Endodermal cell (in vitro differentiated cells): Measurements from ENCODE around the gene DNAAF3. TPM values are rescaled to one million over a fixed set of nuclear protein-coding genes. Genes with fewer than 3 reads are reported as not detected.
"Not testable (repeated sequence)": the region's sequence is repeated elsewhere in the genome, so short reads cannot be mapped to it uniquely, and the experiment has no call there.

Source experiments
- DNase-seq: peaks from one replicate; pipeline ENCODE4 v3.0.0-alpha.2; 2017
- H3K27ac ChIP-seq: 2 replicates; pipeline ENCODE4 v1.5.1; 2013; ENCODE audit warnings: mild to moderate bottlenecking, low read depth, low read length, moderate library complexity
- H3K27me3 ChIP-seq: 2 replicates; pipeline ENCODE4 v1.6.1; 2013; ENCODE audit warnings: mild to moderate bottlenecking, low read length, moderate library complexity; ENCODE audit not compliant: insufficient read depth, control insufficient read depth, poor library complexity, severe bottlenecking
- H3K36me3 ChIP-seq: 2 replicates; pipeline ENCODE4 v1.7.0; 2013; ENCODE audit warnings: mild to moderate bottlenecking, low read length, moderate library complexity; ENCODE audit not compliant: control insufficient read depth, insufficient read depth
- H3K4me1 ChIP-seq: one replicate; pipeline ENCODE4 v1.7.0; 2013; ENCODE audit warnings: low read length; ENCODE audit not compliant: control insufficient read depth, insufficient read depth
- H3K4me3 ChIP-seq: 2 replicates; pipeline ENCODE4 v1.5.1; 2013; ENCODE audit warnings: mild to moderate bottlenecking, low read length, moderate library complexity
- H3K9ac ChIP-seq: 2 replicates; pipeline ENCODE4 v1.6.1; 2013; ENCODE audit warnings: mild to moderate bottlenecking, low read length, moderate library complexity; ENCODE audit not compliant: poor library complexity, severe bottlenecking; ENCODE audit errors: extremely low read depth
- H3K9me3 ChIP-seq: 2 replicates; pipeline ENCODE4 v1.6.1; 2013; ENCODE audit warnings: mild to moderate bottlenecking, low read length, moderate library complexity; ENCODE audit not compliant: control insufficient read depth
- H3K27ac Mint-ChIP-seq: 2 replicates; pipeline ENCODE4 v1.8.0; 2020; ENCODE audit warnings: mixed read lengths
- H3K27me3 Mint-ChIP-seq: 2 replicates; pipeline ENCODE4 v1.8.0; 2021; ENCODE audit warnings: mild to moderate bottlenecking, mixed read lengths; ENCODE audit not compliant: insufficient read depth
- H3K36me3 Mint-ChIP-seq: 2 replicates; pipeline ENCODE4 v1.8.0; 2020; ENCODE audit warnings: low read depth, mixed read lengths
- H3K4me1 Mint-ChIP-seq: 2 replicates; pipeline ENCODE4 v1.8.0; 2020; ENCODE audit warnings: mixed read lengths
- H3K4me3 Mint-ChIP-seq: 2 replicates; pipeline ENCODE4 v1.8.0; 2020; ENCODE audit warnings: mild to moderate bottlenecking, moderate library complexity, mixed read lengths
- H3K9me3 Mint-ChIP-seq: 2 replicates; pipeline ENCODE4 v1.8.0; 2020; ENCODE audit warnings: mild to moderate bottlenecking, mixed read lengths
- CTCF ChIP-seq: fragments of 200-600 bp; sonication (generic); conservative IDR thresholded peaks from 2 replicates; pipeline ENCODE4 v1.5.0; 2021; ENCODE audit warnings: antibody characterized with exemption, mild to moderate bottlenecking
- WGBS, 2 experiments: methylation state at CpG; one replicate each; pipeline versions ENCODE4 v1.1.5 to v1.1.7; 2013; ENCODE audit warnings: missing lambda C conversion rate in 2 of 2, mixed read lengths in 1 of 2; ENCODE audit not compliant: insufficient coverage in 1 of 2, insufficient read length in 1 of 2; 5-methylcytosine and 5-hydroxymethylcytosine counted together
- total RNA-seq, 2 donors: library from RNA; stranded (reverse); fragmentation: NEBNext Ultra II Directional in 1 of 2; extraction: Animal tissue kit (Norgen Biotek cat#: 25700) in 1 of 2; gene quantifications; 2 replicates in 1 of 2; 3 replicates in 1 of 2; pipeline ENCODE4 v1.2.1, GENCODE V29; 2021

Gene DNAAF3
- total RNA-seq, 2 donors from 2014 or later: 5.9 to 9.5 TPM

- Histone ChIP-seq H3K36me3 (no peaks in the 10 kb centered on the region), H3K27me3 (peaks cover 77% of the 10 kb centered on the region), H3K27ac (no peak overlapping the region), H3K4me3 (peak overlapping the region; percentile 81), H3K4me1 (no peaks in the 10 kb centered on the region), H3K9ac (no peak overlapping the region), H3K9me3 (no peaks in the 10 kb centered on the region)
- H3K9me3 Mint-ChIP-seq: no peaks in the 10 kb centered on the region
- DNase-seq: peak; percentile 97
- no peaks in the 10 kb centered on the region for H3K36me3 Mint-ChIP-seq
- H3K4me1 Mint-ChIP-seq: no peaks in the 10 kb centered on the region
- WGBS, 2 experiments: 1% methylated on average over 20 to 37 of the region's 37 CpGs
- no peak overlapping the region for H3K27ac Mint-ChIP-seq
- peak overlapping the region; percentile 55 for H3K4me3 Mint-ChIP-seq
- H3K27me3 Mint-ChIP-seq: peaks cover 99% of the 10 kb centered on the region
- TF ChIP-seq CTCF: peak; percentile 33
Measured at GRCh38 chr19:55173714-55174409, 7.4 kb upstream of the DNAAF3 start.

- WGBS, 2 experiments: 3% methylated on average over 32 of the region's 32 CpGs; no CpG with 5 or more reads in 1 of the 2 experiments
- H3K27me3 Mint-ChIP-seq: peaks cover 98% of the 10 kb centered on the region
- H3K9me3 Mint-ChIP-seq: no peaks in the 10 kb centered on the region
- no peaks in the 10 kb centered on the region for H3K9me3 ChIP-seq
- H3K4me1 Mint-ChIP-seq: no peaks in the 10 kb centered on the region
- no peaks in the 10 kb centered on the region for H3K36me3 Mint-ChIP-seq
- H3K27ac ChIP-seq: no peak overlapping the region
- peaks cover 74% of the 10 kb centered on the region for H3K27me3 ChIP-seq
- H3K4me3 Mint-ChIP-seq: peak overlapping the region; percentile 55
- H3K4me1 ChIP-seq: no peaks in the 10 kb centered on the region
- H3K4me3 ChIP-seq: peak overlapping the region; percentile 81
- peak; percentile 57 for DNase-seq
- no peak overlapping the region for H3K9ac ChIP-seq
- H3K36me3 ChIP-seq: no peaks in the 10 kb centered on the region
- no peak overlapping the region for H3K27ac Mint-ChIP-seq
- no peak for TF ChIP-seq CTCF
Measured at GRCh38 chr19:55173186-55173713, 6.8 kb upstream of the DNAAF3 start.

DNA sequence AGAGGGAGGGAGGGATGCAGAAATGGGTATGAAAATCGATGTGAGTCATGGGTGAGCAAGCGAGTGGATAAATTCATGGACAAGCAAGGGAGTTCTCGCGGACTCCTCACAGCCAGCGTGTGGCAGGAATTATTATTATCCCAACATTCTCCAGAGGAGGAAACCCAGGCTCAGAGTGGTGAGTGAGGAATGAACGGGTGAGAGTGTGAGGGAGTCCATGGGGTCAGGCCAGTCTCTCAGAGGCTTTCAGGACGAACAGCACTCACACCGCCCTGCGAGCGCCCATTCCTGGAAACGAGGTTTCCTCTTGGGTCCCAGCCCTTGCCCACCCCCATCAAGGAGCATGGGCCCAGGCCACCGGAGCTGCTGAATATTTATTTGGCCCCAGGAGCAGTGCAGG is 6.3 kb upstream of the DNAAF3 start:
- H3K4me3 Mint-ChIP-seq: peak overlapping the region; percentile 55
- peaks cover 95% of the 10 kb centered on the region for H3K27me3 Mint-ChIP-seq
- no peak for TF ChIP-seq CTCF
- no peak overlapping the region for H3K27ac Mint-ChIP-seq
- no peaks in the 10 kb centered on the region for H3K9me3 ChIP-seq
- no peak overlapping the region for H3K27ac ChIP-seq
- H3K9me3 Mint-ChIP-seq: no peaks in the 10 kb centered on the region
- no peaks in the 10 kb centered on the region for H3K36me3 Mint-ChIP-seq
- peaks cover 71% of the 10 kb centered on the region for H3K27me3 ChIP-seq
- 21 to 46% methylated on average over 2 to 12 of the region's 12 CpGs for WGBS, 2 experiments
- no peak overlapping the region for H3K9ac ChIP-seq
- no peaks in the 10 kb centered on the region for H3K4me1 Mint-ChIP-seq
- H3K36me3 ChIP-seq: no peaks in the 10 kb centered on the region
- peak; percentile 55 for DNase-seq
- H3K4me3 ChIP-seq: peak overlapping the region; percentile 81
- no peaks in the 10 kb centered on the region for H3K4me1 ChIP-seq

GRCh38 chr19:55172318-55172717 is 5.9 kb upstream of the DNAAF3 start:
- H3K27ac Mint-ChIP-seq, H3K4me3 ChIP-seq, H3K9ac ChIP-seq, H3K27ac ChIP-seq, H3K36me3 ChIP-seq, H3K4me1 Mint-ChIP-seq, H3K36me3 Mint-ChIP-seq, H3K9me3 Mint-ChIP-seq, H3K4me1 ChIP-seq, H3K9me3 ChIP-seq, DNase-seq: not testable (repeated sequence)
- peak overlapping the region; percentile 55 for H3K4me3 Mint-ChIP-seq
- H3K27me3 Mint-ChIP-seq: peaks cover 94% of the 10 kb centered on the region
- WGBS, 2 experiments: 60 to 80% methylated on average over 1 to 6 of the region's 9 CpGs
- H3K27me3 ChIP-seq: peaks cover 71% of the 10 kb centered on the region
